GM18868 (cell line): Measurements from ENCODE around the gene PRSS38.

Experiments used
- ATAC-seq: cut with Tn5 transposase; IDR thresholded peaks from one replicate; pipeline ENCODE4 v1.9.1; 2021; ENCODE audit warnings: mild to moderate bottlenecking, moderate library complexity; ENCODE audit not compliant: unreplicated experiment

Gene PRSS38

GRCh38 chr1:227894831-227895451, 79.5 kb downstream of the PRSS38 start:
- ATAC-seq = no peak
